Adrenal gland (tissue), 12 donors: ENCODE measurements around the gene ST8SIA4. TPM values are rescaled to one million over a fixed set of nuclear protein-coding genes. Genes with fewer than 3 reads are reported as not detected.

Experiments
- DNase-seq, 7 donors: peaks; one replicate each; pipeline ENCODE4 v3.0.0-alpha.2; 2019 to 2020
- H3K27ac ChIP-seq, 5 donors: fragments of 200-600 bp; sonication (generic) in 4 of 5; 1 replicate in 3 of 5; 2 replicates in 2 of 5; pipeline versions ENCODE4 v1.5.1 to v1.8.0; 2016 to 2020; ENCODE audit warnings: mild to moderate bottlenecking in 1 of 5
- H3K27me3 ChIP-seq: fragments of 200-600 bp; 2 replicates; pipeline ENCODE4 v1.8.0; 2021
- H3K36me3 ChIP-seq, 2 donors: fragments of 200-600 bp; replicated peaks in 1 of 2; 1 replicate in 1 of 2; 2 replicates in 1 of 2; pipeline versions ENCODE4 v1.5.1 to v1.8.0; 2018 to 2022
- H3K4me1 ChIP-seq, 2 donors: fragments of 200-600 bp; replicated peaks in 1 of 2; 1 replicate in 1 of 2; 2 replicates in 1 of 2; pipeline versions ENCODE4 v1.5.1 to v1.8.0; 2018 to 2021
- H3K4me3 ChIP-seq, 4 donors: fragments of 200-600 bp; sonication (generic) in 3 of 4; one replicate each; pipeline ENCODE4 v1.5.1; 2016 to 2018
- H3K9me3 ChIP-seq, 3 donors: fragments of 200-600 bp; sonication (generic) in 1 of 3; replicated peaks in 1 of 3; 1 replicate in 2 of 3; 2 replicates in 1 of 3; pipeline versions ENCODE4 v1.5.1 to v1.8.0; 2016 to 2021
- POLR2A ChIP-seq, 2 donors: fragments of 450-650 bp; IDR thresholded peaks; one replicate each; pipeline ENCODE4 v1.6.1; 2017; ENCODE audit warnings: antibody characterized with exemption in 2 of 2, mild to moderate bottlenecking in 2 of 2, moderate library complexity in 1 of 2
- WGBS, 4 donors: extraction: QIAGEN DNeasy Blood & Tissue Kit in 2 of 4; methylation state at CpG; one replicate each; pipeline versions ENCODE4 v1.1.5 to v1.1.7; 2013 to 2017; 5-methylcytosine and 5-hydroxymethylcytosine counted together
- intact Hi-C, 2 donors: fragments of 100-400 bp; cut with DNase I; formaldehyde crosslinking; loops; one replicate each; pipeline versions ENCODE4 v1.14.1 to v1.15.0; 2022 to 2023
- polyA plus RNA-seq, 3 donors: library from polyadenylated mRNA; stranded (reverse); fragments of 200-250 nt in 2 of 3; fragments of 350-450 nt in 1 of 3; fragmentation: Illumina TruSeq in 1 of 3; extraction: RNeasy Lipid Tissue Mini Kit (QIAGEN cat#74804) in 1 of 3; gene quantifications; one replicate each; pipeline ENCODE4 v1.2.3, GENCODE V29; 2013 to 2014
- total RNA-seq, 9 donors: library from RNA; depleted of rRNA in 4 of 9; stranded (reverse); fragments of >200 nt in 4 of 9; fragments of 120-200 nt in 1 of 9; fragmentation: NEBNext Ultra II Directional in 1 of 9; extraction: Animal tissue kit (Norgen Biotek cat#: 25700) in 1 of 9; gene quantifications; one replicate each; pipeline versions ENCODE4 v1.1.0 to v1.2.4, GENCODE V29; 2013 to 2023
- TF ChIP-seq, protein P1 (sequence below), 6 experiments: fragments of 450-650 bp in 4 of 6; fragments of 200-600 bp in 2 of 6; sonication (generic) in 1 of 6; IDR thresholded peaks; 1 replicate in 5 of 6; 2 replicates in 1 of 6; pipeline versions ENCODE4 v1.5.1 to v1.8.0; 2016 to 2021; ENCODE audit warnings: antibody characterized with exemption in 6 of 6, mild to moderate bottlenecking in 2 of 6, moderate library complexity in 1 of 6
- donor health status: healthy with polysubstance abuse.
- donor health status: Bipolar disorder and iron deficiency.
- donor health status: DM: yes; HTN: yes; CAD: no.
- donor health status: DM: no; HTN: no; CAD: no.
- donor health status: DM: no; HTN: no; CAD: no.
- donor health status: DM: yes; HTN: yes; CAD: no.

ST8SIA4 gene
- total and polyA plus RNA-seq, 12 donors, result 0.85 to 11.4 (median 5.5) TPM

DNA sequence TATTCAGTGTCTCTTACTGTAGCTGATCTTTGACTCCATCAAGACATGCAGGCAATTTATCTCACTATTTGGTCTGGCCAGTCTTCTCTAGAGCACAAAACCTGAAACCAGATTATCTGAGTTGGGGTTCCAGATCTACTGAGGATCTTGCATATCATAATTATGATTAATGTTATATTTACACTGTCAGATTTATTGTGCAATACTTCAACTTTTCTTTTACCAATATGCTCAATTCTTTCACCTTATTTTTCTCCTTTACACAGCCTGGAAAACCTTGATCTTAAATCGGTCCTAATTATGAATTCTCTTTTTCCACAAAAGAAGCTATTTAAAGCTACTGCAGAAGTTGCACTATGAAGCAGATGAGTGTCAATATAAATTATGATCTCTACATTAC, 140.1 kb downstream of the ST8SIA4 start:
- Histone ChIP-seq H3K4me3 (no peak overlapping the region), H3K27me3 (no peaks in the 10 kb centered on the region), H3K4me1 (no peaks in the 10 kb centered on the region), H3K27ac (no peak overlapping the region), H3K36me3 (no peaks in the 10 kb centered on the region), H3K9me3 (no peaks in the 10 kb centered on the region)
- no peak for DNase-seq
- TF ChIP-seq POLR2A (IDR thresholded peaks at IDR 0.05), result no peak
- TF ChIP-seq, protein P1, sequence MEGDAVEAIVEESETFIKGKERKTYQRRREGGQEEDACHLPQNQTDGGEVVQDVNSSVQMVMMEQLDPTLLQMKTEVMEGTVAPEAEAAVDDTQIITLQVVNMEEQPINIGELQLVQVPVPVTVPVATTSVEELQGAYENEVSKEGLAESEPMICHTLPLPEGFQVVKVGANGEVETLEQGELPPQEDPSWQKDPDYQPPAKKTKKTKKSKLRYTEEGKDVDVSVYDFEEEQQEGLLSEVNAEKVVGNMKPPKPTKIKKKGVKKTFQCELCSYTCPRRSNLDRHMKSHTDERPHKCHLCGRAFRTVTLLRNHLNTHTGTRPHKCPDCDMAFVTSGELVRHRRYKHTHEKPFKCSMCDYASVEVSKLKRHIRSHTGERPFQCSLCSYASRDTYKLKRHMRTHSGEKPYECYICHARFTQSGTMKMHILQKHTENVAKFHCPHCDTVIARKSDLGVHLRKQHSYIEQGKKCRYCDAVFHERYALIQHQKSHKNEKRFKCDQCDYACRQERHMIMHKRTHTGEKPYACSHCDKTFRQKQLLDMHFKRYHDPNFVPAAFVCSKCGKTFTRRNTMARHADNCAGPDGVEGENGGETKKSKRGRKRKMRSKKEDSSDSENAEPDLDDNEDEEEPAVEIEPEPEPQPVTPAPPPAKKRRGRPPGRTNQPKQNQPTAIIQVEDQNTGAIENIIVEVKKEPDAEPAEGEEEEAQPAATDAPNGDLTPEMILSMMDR (IDR thresholded peaks at IDR 0.05), result no peak
- intact Hi-C loops, result no loop called here
- WGBS, 4 donors, result 51 to 65% (median 52%) methylated on average over 1 of the region's 1 CpG

DNA sequence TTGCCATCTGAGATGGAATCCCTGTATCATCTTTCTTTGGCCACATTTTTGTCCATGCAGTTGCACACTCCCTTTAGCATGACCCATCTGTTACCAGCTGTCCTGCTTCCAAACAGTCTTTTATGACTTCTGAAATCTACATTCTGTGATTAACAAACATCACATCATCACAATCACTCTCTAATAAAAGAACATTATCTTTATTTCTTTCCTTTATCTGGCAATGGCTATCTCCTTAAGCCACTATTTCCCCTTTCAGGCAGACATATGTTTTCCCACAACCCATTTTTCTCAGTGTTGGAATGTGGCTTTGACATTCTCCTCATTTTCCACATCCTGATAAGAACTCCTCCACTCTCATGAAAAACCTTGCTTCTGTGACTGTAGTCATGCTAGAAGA, 141.0 kb downstream of the ST8SIA4 start:
- H3K4me3 ChIP-seq, result no peak overlapping the region
- intact Hi-C loops, result no loop called here
- TF ChIP-seq, protein P1 (IDR thresholded peaks at IDR 0.05), result no peak
- TF ChIP-seq POLR2A (IDR thresholded peaks at IDR 0.05), result no peak
- no peaks in the 10 kb centered on the region for H3K36me3 ChIP-seq
- H3K27ac ChIP-seq, result no peak overlapping the region
- DNase-seq, result no peak
- no peaks in the 10 kb centered on the region for H3K9me3 ChIP-seq
- no peaks in the 10 kb centered on the region for H3K27me3 ChIP-seq
- H3K4me1 ChIP-seq, result no peaks in the 10 kb centered on the region

DNA sequence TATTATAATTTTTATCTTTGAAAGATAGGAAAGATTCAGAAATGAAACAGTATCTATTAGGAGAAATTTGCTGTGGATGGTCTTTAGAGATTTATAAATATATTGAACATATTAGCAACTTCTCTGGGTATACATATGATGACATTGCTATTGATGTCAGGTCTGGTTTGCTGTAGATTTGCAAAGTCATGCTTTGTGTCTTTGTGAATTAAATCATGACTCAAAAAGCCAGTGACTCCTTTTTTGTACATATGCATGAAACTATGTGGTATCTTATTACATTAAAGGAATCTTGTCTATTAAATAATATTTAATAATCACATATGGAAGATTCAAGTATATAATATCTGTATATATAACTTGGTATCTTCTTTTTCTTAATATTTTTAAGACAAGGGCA, 141.9 kb downstream of the ST8SIA4 start:
- Histone ChIP-seq H3K4me1 (no peaks in the 10 kb centered on the region), H3K27ac (no peak overlapping the region), H3K36me3 (no peaks in the 10 kb centered on the region), H3K4me3 (no peak overlapping the region), H3K27me3 (no peaks in the 10 kb centered on the region), H3K9me3 (no peaks in the 10 kb centered on the region)
- intact Hi-C loops, result no loop called here
- TF ChIP-seq, protein P1 (IDR thresholded peaks at IDR 0.05), result no peak
- no peak for TF ChIP-seq POLR2A (IDR thresholded peaks at IDR 0.05)
- no peak for DNase-seq

DNA sequence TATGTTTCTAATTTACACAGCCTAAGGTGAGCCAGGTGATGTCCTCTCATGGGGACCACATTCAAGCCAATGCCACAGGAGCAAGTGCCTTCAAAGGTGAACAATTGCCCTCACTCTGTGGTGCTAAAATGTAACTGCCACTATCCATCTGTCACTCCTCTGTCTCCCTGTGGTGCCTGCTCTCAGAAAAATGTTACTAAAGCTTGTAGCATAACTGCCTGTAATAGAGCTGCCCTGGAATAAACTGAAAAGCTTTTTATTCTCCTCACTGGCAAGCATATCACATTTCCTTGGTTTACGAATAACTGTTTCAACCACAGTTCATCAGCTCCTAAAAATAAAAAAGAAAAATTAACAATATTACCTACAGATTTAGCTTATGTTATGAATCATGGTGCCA, 142.4 kb downstream of the ST8SIA4 start:
- Histone ChIP-seq H3K27me3 (no peaks in the 10 kb centered on the region), H3K9me3 (peaks cover 0 to 2% (median 0%) of the 10 kb centered on the region in 3 donors), H3K27ac (no peak overlapping the region), H3K4me1 (no peaks in the 10 kb centered on the region), H3K4me3 (no peak overlapping the region), H3K36me3 (no peaks in the 10 kb centered on the region)
- intact Hi-C loops, result no loop called here
- DNase-seq, result no peak
- 77 to 91% (median 84%) methylated on average over 1 of the region's 1 CpG for WGBS, 4 donors
- no peak for TF ChIP-seq POLR2A (IDR thresholded peaks at IDR 0.05)
- TF ChIP-seq, protein P1 (IDR thresholded peaks at IDR 0.05), result no peak
